Stomach (tissue), 4 donors: ENCODE data around the gene KCNQ5.

Experiments used
- EP300 ChIP-seq: sonication (generic); formaldehyde crosslinking; IDR thresholded peaks from one replicate; pipeline ENCODE4 v1.6.1; 2017; ENCODE audit warnings: antibody characterized with exemption
- POLR2A ChIP-seq, 4 donors: fragments of 450-650 bp; IDR thresholded peaks; one replicate each; pipeline ENCODE4 v1.6.1; 2016; ENCODE audit warnings: antibody characterized with exemption in 4 of 4, control low read depth in 2 of 4, mild to moderate bottlenecking in 1 of 4, moderate library complexity in 1 of 4
- POLR2AphosphoS5 ChIP-seq, 3 donors: sonication (generic); formaldehyde crosslinking; IDR thresholded peaks; one replicate each; pipeline ENCODE4 v1.6.1; 2016; ENCODE audit warnings: antibody characterized with exemption in 3 of 3
- TF ChIP-seq, protein P1 (sequence below), 7 experiments: fragments of 450-650 bp in 4 of 7; fragments of 200-600 bp in 3 of 7; sonication (generic) in 3 of 7; IDR thresholded peaks; one replicate each; pipeline ENCODE4 v1.5.1; 2016 to 2019; ENCODE audit warnings: antibody characterized with exemption in 7 of 7, control low read depth in 2 of 7, mild to moderate bottlenecking in 1 of 7

DNA sequence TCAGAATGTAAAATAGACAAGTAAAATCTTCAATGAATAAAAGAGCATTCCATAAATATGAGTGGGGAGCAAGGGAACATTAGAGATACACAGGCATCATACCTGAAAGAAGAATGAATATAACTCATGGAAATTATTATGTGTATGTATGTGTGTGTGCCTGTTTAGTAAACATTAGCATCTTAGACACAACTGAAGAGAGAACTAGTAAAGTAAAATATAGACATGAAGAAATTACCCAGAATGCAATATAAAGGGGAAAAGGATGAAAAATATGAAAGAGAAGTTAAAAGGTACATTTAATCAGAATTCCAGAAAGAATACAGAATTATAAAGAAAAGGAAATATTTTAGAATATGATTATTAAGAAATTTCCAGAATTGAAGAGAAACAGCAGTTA is 264.3 kb downstream of the KCNQ5 start:
- TF ChIP-seq, protein P1, sequence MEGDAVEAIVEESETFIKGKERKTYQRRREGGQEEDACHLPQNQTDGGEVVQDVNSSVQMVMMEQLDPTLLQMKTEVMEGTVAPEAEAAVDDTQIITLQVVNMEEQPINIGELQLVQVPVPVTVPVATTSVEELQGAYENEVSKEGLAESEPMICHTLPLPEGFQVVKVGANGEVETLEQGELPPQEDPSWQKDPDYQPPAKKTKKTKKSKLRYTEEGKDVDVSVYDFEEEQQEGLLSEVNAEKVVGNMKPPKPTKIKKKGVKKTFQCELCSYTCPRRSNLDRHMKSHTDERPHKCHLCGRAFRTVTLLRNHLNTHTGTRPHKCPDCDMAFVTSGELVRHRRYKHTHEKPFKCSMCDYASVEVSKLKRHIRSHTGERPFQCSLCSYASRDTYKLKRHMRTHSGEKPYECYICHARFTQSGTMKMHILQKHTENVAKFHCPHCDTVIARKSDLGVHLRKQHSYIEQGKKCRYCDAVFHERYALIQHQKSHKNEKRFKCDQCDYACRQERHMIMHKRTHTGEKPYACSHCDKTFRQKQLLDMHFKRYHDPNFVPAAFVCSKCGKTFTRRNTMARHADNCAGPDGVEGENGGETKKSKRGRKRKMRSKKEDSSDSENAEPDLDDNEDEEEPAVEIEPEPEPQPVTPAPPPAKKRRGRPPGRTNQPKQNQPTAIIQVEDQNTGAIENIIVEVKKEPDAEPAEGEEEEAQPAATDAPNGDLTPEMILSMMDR (IDR thresholded peaks at IDR 0.05) = no peak
- TF ChIP-seq POLR2AphosphoS5 (IDR thresholded peaks at IDR 0.05) = no peak
- TF ChIP-seq POLR2A (IDR thresholded peaks at IDR 0.05) = no peak
- no peak for TF ChIP-seq EP300
